MM.1S (cell line): ENCODE results near the gene GPR87.

ENCODE experiments used
- DNase-seq: peaks from one replicate; pipeline ENCODE4 v3.0.0-alpha.2; 2015
- H2AFZ ChIP-seq: fragments of 300-600 bp; sonication (generic); 2 replicates; pipeline ENCODE4 v1.6.0; 2016; ENCODE audit warnings: antibody characterized with exemption, low read length
- H3F3A ChIP-seq: fragments of 300-600 bp; sonication (generic); 2 replicates; pipeline ENCODE4 v1.6.1; 2016; ENCODE audit warnings: mild to moderate bottlenecking, antibody characterized with exemption, low read length, moderate library complexity, mixed read lengths; ENCODE audit not compliant: insufficient read depth
- H3K27ac ChIP-seq: fragments of 300-600 bp; sonication (generic); 2 replicates; pipeline ENCODE4 v1.5.1; 2016; ENCODE audit warnings: mild to moderate bottlenecking, low read length
- H3K27me3 ChIP-seq: fragments of 300-600 bp; sonication (generic); replicated peaks from 2 replicates; pipeline ENCODE4 v1.6.0; 2016; ENCODE audit warnings: low read length; ENCODE audit not compliant: insufficient read depth
- H3K36me3 ChIP-seq: fragments of 300-600 bp; sonication (generic); replicated peaks from 2 replicates; pipeline ENCODE4 v1.6.1; 2016; ENCODE audit warnings: mild to moderate bottlenecking, low read length, mixed read lengths; ENCODE audit not compliant: insufficient read depth
- H3K4me1 ChIP-seq: fragments of 300-600 bp; sonication (generic); 2 replicates; pipeline ENCODE4 v1.6.1; 2016; ENCODE audit warnings: low read length, mixed read lengths
- H3K4me2 ChIP-seq: fragments of 300-600 bp; sonication (generic); 2 replicates; pipeline ENCODE4 v1.6.0; 2016; ENCODE audit warnings: low read depth, low read length
- H3K4me3 ChIP-seq: fragments of 300-600 bp; sonication (generic); 2 replicates; pipeline ENCODE4 v1.5.1; 2016; ENCODE audit warnings: low read length, mixed read lengths
- H3K79me2 ChIP-seq: fragments of 300-600 bp; sonication (generic); 2 replicates; pipeline ENCODE4 v1.6.1; 2016; ENCODE audit warnings: mixed run types, low read length, mixed read lengths
- H3K9ac ChIP-seq: fragments of 300-600 bp; sonication (generic); 2 replicates; pipeline ENCODE4 v1.6.1; 2016; ENCODE audit warnings: low read length, mixed read lengths
- H3K9me2 ChIP-seq: fragments of 300-600 bp; sonication (generic); replicated peaks from 2 replicates; pipeline ENCODE4 v1.6.1; 2016; ENCODE audit warnings: mild to moderate bottlenecking, low read length, mixed read lengths; ENCODE audit not compliant: insufficient read depth
- H3K9me3 ChIP-seq: fragments of 300-600 bp; sonication (generic); replicated peaks from 2 replicates; pipeline ENCODE4 v1.6.1; 2016; ENCODE audit warnings: mild to moderate bottlenecking, low read length, mixed read lengths; ENCODE audit not compliant: insufficient read depth
- H4K20me1 ChIP-seq: fragments of 300-600 bp; sonication (generic); 2 replicates; pipeline ENCODE4 v1.6.1; 2016; ENCODE audit warnings: mild to moderate bottlenecking, low read length, moderate library complexity, mixed read lengths; ENCODE audit not compliant: insufficient read depth
- CTCF ChIP-seq: fragments of 300-600 bp; sonication (generic); IDR thresholded peaks from 2 replicates; pipeline ENCODE4 v1.5.1; 2016; ENCODE audit warnings: antibody characterized with exemption, low read length, mixed read lengths
- EZH2 ChIP-seq: fragments of 300-600 bp; sonication (generic); optimal IDR thresholded peaks from 2 replicates; pipeline ENCODE3; 2017; ENCODE audit warnings: low read depth, mild to moderate bottlenecking, antibody characterized with exemption, low read length, mixed read lengths
- EZH2phosphoT487 ChIP-seq: fragments of 300-600 bp; sonication (generic); IDR thresholded peaks from 2 replicates; pipeline ENCODE4 v1.6.1; 2018; ENCODE audit warnings: antibody characterized with exemption, low read length

GPR87 gene

GRCh38 chr3:151265866-151266265, 50.8 kb downstream of the GPR87 start:
- Histone ChIP-seq H3K9ac (peak overlapping the region; percentile 36; the same call in 1 of the 2 replicates), H3K4me1 (peaks cover 10% of the 10 kb centered on the region; the same call in 1 of the 2 replicates), H3K79me2 (no peaks in the 10 kb centered on the region), H2AFZ (no peak overlapping the region), H3F3A (no peaks in the 10 kb centered on the region), H3K4me3 (no peak overlapping the region), H3K27me3 (no peaks in the 10 kb centered on the region), H3K36me3 (no peaks in the 10 kb centered on the region), H3K4me2 (peak overlapping the region; percentile 14; the same call in 1 of the 2 replicates), H3K27ac (peak overlapping the region; percentile 71; the same call in 1 of the 2 replicates), H3K9me2 (no peaks in the 10 kb centered on the region), H3K9me3 (no peaks in the 10 kb centered on the region), H4K20me1 (no peaks in the 10 kb centered on the region)
- DNase-seq, result peak; percentile 74
- no peak for TF ChIP-seq EZH2phosphoT487
- TF ChIP-seq EZH2, result no peak
- no peak for TF ChIP-seq CTCF

- no peaks in the 10 kb centered on the region for H3K36me3 ChIP-seq
- H4K20me1 ChIP-seq, result no peaks in the 10 kb centered on the region
- H3K27ac ChIP-seq, result peak overlapping the region; percentile 71; the same call in 1 of the 2 replicates
- H3K9me2 ChIP-seq, result no peaks in the 10 kb centered on the region
- no peak overlapping the region for H3K4me3 ChIP-seq
- peak overlapping the region; percentile 14; the same call in 1 of the 2 replicates for H3K4me2 ChIP-seq
- no peak for DNase-seq
- no peak overlapping the region for H2AFZ ChIP-seq
- no peaks in the 10 kb centered on the region for H3K9me3 ChIP-seq
- H3K79me2 ChIP-seq, result no peaks in the 10 kb centered on the region
- TF ChIP-seq CTCF, result no peak
- TF ChIP-seq EZH2phosphoT487, result no peak
- no peak for TF ChIP-seq EZH2
- H3K9ac ChIP-seq, result peak overlapping the region; percentile 36; the same call in 1 of the 2 replicates
- peaks cover 10% of the 10 kb centered on the region; the same call in 1 of the 2 replicates for H3K4me1 ChIP-seq
- no peaks in the 10 kb centered on the region for H3K27me3 ChIP-seq
- H3F3A ChIP-seq, result no peaks in the 10 kb centered on the region
Observed at GRCh38 chr3:151265166-151265565, 51.5 kb downstream of the GPR87 start.

GRCh38 chr3:151264605-151265004, 52.0 kb downstream of the GPR87 start:
- H3F3A ChIP-seq, result no peaks in the 10 kb centered on the region
- peaks cover 10% of the 10 kb centered on the region; the same call in 1 of the 2 replicates for H3K4me1 ChIP-seq
- no peaks in the 10 kb centered on the region for H4K20me1 ChIP-seq
- no peak overlapping the region for H2AFZ ChIP-seq
- no peaks in the 10 kb centered on the region for H3K79me2 ChIP-seq
- no peaks in the 10 kb centered on the region for H3K9me2 ChIP-seq
- no peak overlapping the region for H3K4me3 ChIP-seq
- no peak for DNase-seq
- H3K9ac ChIP-seq, result no peak overlapping the region
- H3K4me2 ChIP-seq, result no peak overlapping the region
- H3K36me3 ChIP-seq, result no peaks in the 10 kb centered on the region
- H3K27me3 ChIP-seq, result no peaks in the 10 kb centered on the region
- no peaks in the 10 kb centered on the region for H3K9me3 ChIP-seq
- H3K27ac ChIP-seq, result no peak overlapping the region
- TF ChIP-seq EZH2phosphoT487, result no peak
- TF ChIP-seq CTCF, result no peak
- no peak for TF ChIP-seq EZH2
